ENCODE results near the gene TBC1D3E.
"Not testable (repeated sequence)": the region's sequence is repeated elsewhere in the genome, so short reads cannot be mapped to it uniquely, and the experiment has no call there.

Gene TBC1D3E

DNA sequence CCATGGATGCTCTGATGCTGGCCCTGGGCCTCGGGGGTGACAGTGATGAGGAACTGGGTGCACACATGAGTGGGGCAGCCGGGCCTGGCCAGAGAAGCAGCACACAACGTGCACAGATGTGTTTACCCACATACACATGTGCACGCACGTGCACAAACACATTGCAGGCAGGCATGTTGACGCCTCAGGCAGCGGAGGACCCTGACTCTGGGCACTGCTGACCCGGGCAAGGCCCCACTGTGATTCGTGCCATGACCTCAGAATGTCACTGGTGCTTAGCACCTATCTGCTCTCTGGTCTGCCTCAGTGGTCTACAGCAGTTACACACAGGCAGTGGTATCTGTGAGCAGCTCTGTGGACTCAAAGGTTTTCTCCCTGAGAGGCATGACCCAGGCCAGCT lies at the start of gene TBC1D3E:
Gene TBC1D3E, plus strand, starts transcription at position 301 of the 400 bp plus-strand sequence. CDS start 1,545 bp downstream, outside the sequence.
- DNase-seq: not testable (repeated sequence)

DNA sequence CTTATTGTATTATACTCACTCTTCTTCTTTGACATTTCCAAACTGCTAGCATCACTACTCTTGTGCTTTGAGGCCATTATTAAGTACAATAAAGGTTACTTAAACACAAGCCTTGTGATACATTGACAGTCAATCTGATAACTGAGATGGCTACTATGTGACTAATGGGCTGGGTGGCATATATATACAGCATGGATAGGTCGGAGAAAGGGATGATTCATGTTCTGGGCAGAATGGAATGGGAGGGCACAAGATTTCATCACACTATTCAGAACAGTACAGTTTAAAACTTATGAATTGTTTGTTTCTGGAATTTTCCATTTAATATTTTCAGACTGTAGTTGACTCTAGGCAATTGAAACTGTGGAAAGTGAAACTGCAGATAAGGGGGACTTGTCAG lies 40.4 kb upstream of the TBC1D3E start:
- DNase-seq: not testable (repeated sequence)

- DNase-seq: not testable (repeated sequence)
Observed at GRCh38 chr17:38088120-38088519, 39.6 kb upstream of the TBC1D3E start.

DNA sequence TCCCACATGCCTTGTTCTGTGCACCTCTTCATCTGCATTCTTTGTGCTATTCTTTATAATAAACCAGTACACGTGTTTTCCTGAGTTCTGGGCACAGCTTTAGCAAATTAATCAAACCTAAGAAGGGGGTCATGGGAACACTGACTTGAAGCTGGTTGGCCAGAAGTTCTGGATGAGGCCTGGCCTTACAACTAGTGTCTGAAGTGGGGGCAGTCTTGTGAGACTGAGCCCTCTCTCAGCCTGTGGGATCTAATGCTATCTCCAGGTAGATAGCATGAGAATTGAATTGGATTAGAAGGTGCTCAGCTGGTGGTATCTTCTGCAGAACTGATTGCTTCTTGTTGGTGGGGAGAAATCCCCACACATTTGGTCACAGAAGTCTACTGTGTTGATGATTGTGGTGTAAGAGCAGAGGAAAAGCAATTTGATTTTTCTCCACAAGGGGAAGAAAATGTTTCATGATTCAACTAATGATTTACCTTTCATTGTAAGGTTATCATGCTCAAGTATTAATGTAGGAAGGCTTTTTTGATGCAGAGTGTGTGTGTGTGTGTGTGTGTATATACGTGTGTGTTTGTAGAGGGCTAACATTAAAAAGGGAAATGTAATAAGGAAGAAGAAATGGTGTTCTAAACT lies 33.6 kb upstream of the TBC1D3E start:
- not testable (repeated sequence) for DNase-seq

DNA sequence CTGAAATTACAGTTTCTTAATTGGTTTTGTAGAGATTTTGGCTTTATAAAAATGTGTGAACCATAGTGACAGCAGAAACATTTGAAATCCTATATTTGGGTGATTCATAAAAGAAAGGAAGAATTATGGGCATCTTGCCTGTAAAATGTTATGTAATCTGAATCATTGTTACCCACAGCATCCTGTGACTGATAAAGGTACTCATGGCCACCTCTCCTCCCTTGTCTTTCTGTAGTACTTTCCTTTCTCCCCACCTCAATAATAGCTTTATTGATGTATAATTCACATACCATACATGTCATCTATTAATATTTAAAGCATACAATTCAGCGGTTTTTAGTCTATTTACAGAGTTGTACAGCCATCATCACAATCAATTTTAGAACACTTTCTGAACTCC lies 28.5 kb upstream of the TBC1D3E start:
- not testable (repeated sequence) for DNase-seq

- DNase-seq: not testable (repeated sequence)
Observed at GRCh38 chr17:38119829-38120228, 7.9 kb upstream of the TBC1D3E start.

GRCh38 chr17:38134860-38135259 lies 7.1 kb downstream of the TBC1D3E start:
- DNase-seq: not testable (repeated sequence)

Data from DMS79 treated with DMSO at 0.1 percent for 48 hours (cell line).